C4-2B (cell line): ENCODE measurements around the gene INPP5D.

ENCODE experiments used
- CTCF ChIP-seq: fragments of 450-650 bp; conservative IDR thresholded peaks from 2 replicates; pipeline ENCODE4 v1.5.1; 2017; ENCODE audit warnings: mild to moderate bottlenecking
- ZFX ChIP-seq: fragments of 450-650 bp; IDR thresholded peaks from 2 replicates; pipeline ENCODE4 v1.6.1; 2017

GRCh38 chr2:233217892-233218377 is 157.8 kb downstream of the INPP5D start:
- TF ChIP-seq CTCF (no peak), ZFX (no peak)
